Measurements from ENCODE around the gene DDX47.
"Not testable (repeated sequence)": the region's sequence is repeated elsewhere in the genome, so short reads cannot be mapped to it uniquely, and the experiment has no call there.

GRCh38 chr12:12807517-12807903, 5.6 kb upstream of the DDX47 start:
- not testable (repeated sequence) for TF ChIP-seq CTCF, EP300, POLR2AphosphoS5, POLR2A (IDR thresholded peaks at IDR 0.05)

Data from gastroesophageal sphincter (tissue), 3 donors.